22Rv1 (cell line): ENCODE measurements around the gene COL5A2.

Source experiments
- CTCF ChIP-seq: fragments of 450-650 bp; IDR thresholded peaks from 2 replicates; pipeline ENCODE4 v1.5.1; 2017; ENCODE audit warnings: mild to moderate bottlenecking
- ZFX ChIP-seq: fragments of 450-650 bp; IDR thresholded peaks from 2 replicates; pipeline ENCODE4 v1.6.1; 2017; ENCODE audit warnings: antibody characterized with exemption, borderline replicate concordance

- TF ChIP-seq CTCF (no peak), ZFX (no peak)
Measured at GRCh38 chr2:189127756-189128155, 51.8 kb downstream of the COL5A2 start.
